ENCODE measurements around the gene DUSP7. TPM values are rescaled to one million over a fixed set of nuclear protein-coding genes. Genes with fewer than 3 reads are reported as not detected.

DUSP7 gene
- total RNA-seq: 10 to 100 TPM; 31.5 to 68.6 (median 42.6) TPM
- 10 to 100 TPM in 1 of 3 donors, 1 to 10 TPM in 2; 5.4 to 20.1 (median 6.9) TPM for polyA plus RNA-seq
- long read RNA-seq, donor 1, transcript DUSP7-202 (3 exons, 3,340 nt): major isoform, 7 of 8 reads
- long read RNA-seq, donor 1, partial matches to known transcripts: 0 of 8 reads
- long read RNA-seq, donor 1, other reads (novel, unspliced or antisense): 0 of 8 reads
- long read RNA-seq, donor 2, partial matches to known transcripts: 0 of 1 reads
- long read RNA-seq, donor 2, other reads (novel, unspliced or antisense): 0 of 1 reads

DNA sequence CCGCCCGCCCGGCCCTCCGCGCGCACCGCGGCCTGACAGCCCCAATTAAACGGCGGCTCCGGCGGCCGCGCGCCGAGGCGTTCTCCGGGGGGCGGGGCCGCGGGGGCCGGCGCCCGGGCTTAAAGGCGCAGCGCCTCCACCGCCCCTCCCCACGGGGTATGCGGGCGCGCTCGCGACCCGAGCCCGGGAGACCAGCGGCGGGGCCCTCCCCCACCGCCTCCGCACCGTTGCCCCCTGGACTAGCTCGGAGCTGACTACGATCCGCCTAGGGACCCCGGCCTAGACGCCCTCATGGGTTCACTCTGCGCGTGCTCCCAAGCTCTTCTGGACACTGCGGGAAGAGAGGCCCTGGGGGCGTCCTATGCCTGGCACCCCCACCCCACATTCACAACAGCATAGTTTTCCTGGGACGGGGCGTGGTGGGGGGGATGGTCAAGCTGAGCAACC lies at the start of gene DUSP7:
DUSP7 (minus strand) TSS at position 51 of the 447 bp plus-strand sequence. CDS start 205 bp downstream, outside the sequence.
- H3K9me3 ChIP-seq: no peaks in the 10 kb centered on the region
- TF ChIP-seq POLR2AphosphoS5 (IDR thresholded peaks at IDR 0.05): no peak
- TF ChIP-seq, protein P1, sequence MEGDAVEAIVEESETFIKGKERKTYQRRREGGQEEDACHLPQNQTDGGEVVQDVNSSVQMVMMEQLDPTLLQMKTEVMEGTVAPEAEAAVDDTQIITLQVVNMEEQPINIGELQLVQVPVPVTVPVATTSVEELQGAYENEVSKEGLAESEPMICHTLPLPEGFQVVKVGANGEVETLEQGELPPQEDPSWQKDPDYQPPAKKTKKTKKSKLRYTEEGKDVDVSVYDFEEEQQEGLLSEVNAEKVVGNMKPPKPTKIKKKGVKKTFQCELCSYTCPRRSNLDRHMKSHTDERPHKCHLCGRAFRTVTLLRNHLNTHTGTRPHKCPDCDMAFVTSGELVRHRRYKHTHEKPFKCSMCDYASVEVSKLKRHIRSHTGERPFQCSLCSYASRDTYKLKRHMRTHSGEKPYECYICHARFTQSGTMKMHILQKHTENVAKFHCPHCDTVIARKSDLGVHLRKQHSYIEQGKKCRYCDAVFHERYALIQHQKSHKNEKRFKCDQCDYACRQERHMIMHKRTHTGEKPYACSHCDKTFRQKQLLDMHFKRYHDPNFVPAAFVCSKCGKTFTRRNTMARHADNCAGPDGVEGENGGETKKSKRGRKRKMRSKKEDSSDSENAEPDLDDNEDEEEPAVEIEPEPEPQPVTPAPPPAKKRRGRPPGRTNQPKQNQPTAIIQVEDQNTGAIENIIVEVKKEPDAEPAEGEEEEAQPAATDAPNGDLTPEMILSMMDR (IDR thresholded peaks at IDR 0.05 in 8 of 11, conservative IDR thresholded peaks at IDR 0.05 in 3 of 11): no peak
- no peak for TF ChIP-seq POLR2A (IDR thresholded peaks at IDR 0.05)
- WGBS, 5 donors: 0% methylated on average over 6 to 51 of the region's 51 CpGs; no CpG with 5 or more reads in 1 of the 5 donors
- H3K4me1 ChIP-seq: peaks cover 37 to 63% (median 55%) of the 10 kb centered on the region in 6 donors
- H3K4me3 ChIP-seq: peak within 1 kb of the TSS; percentile 76 to 94 (median 90)
- H3K36me3 ChIP-seq: peaks cover 0 to 27% (median under 1%) of the 10 kb centered on the region in 6 donors
- H3K27ac ChIP-seq: peak within 1 kb of the TSS; percentile 81 to 95 (median 90)
- DNase-seq: peak; percentile 94
- no peaks in the 10 kb centered on the region for H3K27me3 ChIP-seq (replicated peaks in 1 of 7)
- intact Hi-C loops (cut with DNase I; ENCODE audit: low total_unique reads): loop anchor here (10.0 kb wide), 2 partner anchors 52 to 68 kb away; no protein-coding TSS in a partner anchor

GRCh38 chr3:52104684-52105640 lies 48.6 kb upstream of the DUSP7 start:
- WGBS, 5 donors: 95 to 97% (median 96%) methylated on average over 10 of the region's 10 CpGs
- Histone ChIP-seq H3K27me3 (replicated peaks in 1 of 7) (no peaks in the 10 kb centered on the region), H3K36me3 (peaks cover 0 to 12% (median 0%) of the 10 kb centered on the region in 6 donors), H3K9me3 (peaks cover 0 to 20% (median 16%) of the 10 kb centered on the region in 8 donors), H3K4me3 (no peak overlapping the region), H3K27ac (no peak overlapping the region), H3K4me1 (peaks cover 0 to 24% (median 17%) of the 10 kb centered on the region in 6 donors)
- intact Hi-C loops (cut with DNase I; ENCODE audit: low total_unique reads): no loop called here
- no peak for TF ChIP-seq POLR2A (IDR thresholded peaks at IDR 0.05)
- TF ChIP-seq, protein P1 (IDR thresholded peaks at IDR 0.05 in 8 of 11, conservative IDR thresholded peaks at IDR 0.05 in 3 of 11): no peak
- no peak for TF ChIP-seq POLR2AphosphoS5 (IDR thresholded peaks at IDR 0.05)
- peak; percentile 36 for DNase-seq

GRCh38 chr3:52102934-52103333 lies 46.6 kb upstream of the DUSP7 start:
- intact Hi-C loops (cut with DNase I; ENCODE audit: low total_unique reads): no loop called here
- H3K36me3 ChIP-seq: peaks cover 0 to 14% (median 0%) of the 10 kb centered on the region in 6 donors

More at GRCh38 chr3:52102934-52103333, 46.6 kb upstream of the DUSP7 start:
- Histone ChIP-seq H3K4me1 (peaks cover 0 to 4% (median 2%) of the 10 kb centered on the region in 6 donors), H3K27me3 (replicated peaks in 1 of 7) (no peaks in the 10 kb centered on the region), H3K27ac (no peak overlapping the region), H3K4me3 (no peak overlapping the region), H3K9me3 (peaks cover 0 to 20% (median 16%) of the 10 kb centered on the region in 8 donors)
- WGBS, 5 donors: 95 to 99% (median 97%) methylated on average over 4 of the region's 4 CpGs
- no peak for DNase-seq
- TF ChIP-seq POLR2AphosphoS5 (IDR thresholded peaks at IDR 0.05): no peak
- TF ChIP-seq POLR2A (IDR thresholded peaks at IDR 0.05): no peak
- TF ChIP-seq, protein P1 (IDR thresholded peaks at IDR 0.05 in 8 of 11, conservative IDR thresholded peaks at IDR 0.05 in 3 of 11): no peak

Data from spleen (tissue), 13 donors.